Neural cell (in vitro differentiated cells): ENCODE data around the gene EPHX1. TPM values are rescaled to one million over a fixed set of nuclear protein-coding genes. Genes with fewer than 3 reads are reported as not detected.

Experiments
- H2AFZ ChIP-seq: fragments of 200-600, 300-800 bp; sonication (generic), shearing (Covaris generic); 2 replicates; pipeline ENCODE4 v1.6.0; 2014; ENCODE audit warnings: low read depth, mild to moderate bottlenecking, antibody characterized with exemption, low read length, moderate library complexity
- H3F3A ChIP-seq: fragments of 200-600 bp; shearing (Covaris generic); 2 replicates; pipeline ENCODE4 v1.6.1; 2016; ENCODE audit warnings: mild to moderate bottlenecking, moderate library complexity, mixed read lengths, antibody characterized with exemption, low read length; ENCODE audit not compliant: insufficient read depth, poor library complexity, severe bottlenecking
- H3K27ac ChIP-seq: fragments of 200-600, 300-800 bp; sonication (generic), shearing (Covaris generic); 2 replicates; pipeline ENCODE4 v1.5.1; 2014; ENCODE audit warnings: mild to moderate bottlenecking, low read length, moderate library complexity
- H3K27me3 ChIP-seq: fragments of 300-800, 200-600 bp; sonication (generic), shearing (Covaris generic); 2 replicates; pipeline ENCODE4 v1.6.0; 2014; ENCODE audit warnings: mild to moderate bottlenecking, low read depth, low read length, moderate library complexity; ENCODE audit not compliant: insufficient read depth
- H3K36me3 ChIP-seq: fragments of 300-800, 200-600 bp; sonication (generic), shearing (Covaris generic); 2 replicates; pipeline ENCODE4 v1.5.1; 2014; ENCODE audit warnings: mild to moderate bottlenecking, antibody characterized with exemption, low read length, moderate library complexity; ENCODE audit not compliant: insufficient read depth
- H3K4me2 ChIP-seq: fragments of 300-800, 200-600 bp; sonication (generic), shearing (Covaris generic); 2 replicates; pipeline ENCODE4 v1.6.0; 2014; ENCODE audit warnings: mild to moderate bottlenecking, low read length
- H3K4me3 ChIP-seq: fragments of 300-800, 200-600 bp; sonication (generic), shearing (Covaris generic); 2 replicates; pipeline ENCODE4 v1.5.1; 2014; ENCODE audit warnings: mild to moderate bottlenecking, low read length, moderate library complexity
- H3K79me2 ChIP-seq: fragments of 200-600 bp; shearing (Covaris generic); replicated peaks from 2 replicates; pipeline ENCODE4 v1.6.0; 2014; ENCODE audit warnings: mild to moderate bottlenecking, low read length, moderate library complexity; ENCODE audit not compliant: insufficient read depth
- H3K9ac ChIP-seq: fragments of 300-800, 200-600 bp; sonication (generic), shearing (Covaris generic); 2 replicates; pipeline ENCODE4 v1.6.1; 2016; ENCODE audit warnings: mild to moderate bottlenecking, low read length, mixed read lengths
- H3K9me2 ChIP-seq: fragments of 200-600 bp; shearing (Covaris generic); 2 replicates; pipeline ENCODE4 v1.6.1; 2016; ENCODE audit warnings: mild to moderate bottlenecking, low read length, mixed read lengths; ENCODE audit not compliant: insufficient read depth
- H3K9me3 ChIP-seq: fragments of 200-600, 300-800 bp; sonication (generic), shearing (Covaris generic); 2 replicates; pipeline ENCODE4 v1.6.1; 2016; ENCODE audit warnings: mild to moderate bottlenecking, mixed run types, low read length, moderate library complexity, mixed read lengths
- H4K20me1 ChIP-seq: fragments of 200-600 bp; shearing (Covaris generic); 2 replicates; pipeline ENCODE4 v1.6.1; 2016; ENCODE audit warnings: mild to moderate bottlenecking, mixed run types; ENCODE audit not compliant: insufficient read depth
- EZH2 ChIP-seq: fragments of 200-600, 300-800 bp; shearing (Covaris generic), sonication (generic); IDR thresholded peaks from 2 replicates; pipeline ENCODE4 v1.6.1; 2014; ENCODE audit warnings: antibody characterized with exemption, low read length, borderline replicate concordance, mild to moderate bottlenecking; ENCODE audit not compliant: insufficient read depth, poor library complexity, severe bottlenecking
- MXI1 ChIP-seq: fragments of 450-650 bp; conservative IDR thresholded peaks from 2 replicates; pipeline ENCODE4 v1.6.1; 2014; ENCODE audit warnings: antibody characterized with exemption, mild to moderate bottlenecking; ENCODE audit not compliant: poor library complexity, severe bottlenecking
- POLR2AphosphoS5 ChIP-seq: IDR thresholded peaks from 2 replicates; pipeline ENCODE4 v1.6.1; 2012
- RAD21 ChIP-seq: fragments of 450-650 bp; conservative IDR thresholded peaks from 2 replicates; pipeline ENCODE4 v1.6.1; 2014; ENCODE audit warnings: antibody characterized with exemption, mild to moderate bottlenecking, moderate library complexity
- REST ChIP-seq: IDR thresholded peaks from 2 replicates; pipeline ENCODE4 v1.6.1; 2012; ENCODE audit warnings: borderline replicate concordance
- SMC3 ChIP-seq: fragments of 450-650 bp; conservative IDR thresholded peaks from 2 replicates; pipeline ENCODE4 v1.6.1; 2014; ENCODE audit warnings: antibody characterized with exemption, mild to moderate bottlenecking, moderate library complexity; ENCODE audit not compliant: poor library complexity
- TAF1 ChIP-seq: IDR thresholded peaks from 2 replicates; pipeline ENCODE4 v1.6.1; 2012; ENCODE audit warnings: low read depth
- polyA plus RNA-seq: library from polyadenylated mRNA; depleted of rRNA; stranded (reverse); fragments of >200 nt; gene quantifications from 2 replicates; pipeline ENCODE4 v1.2.3, GENCODE V29; 2014

EPHX1 gene
- polyA plus RNA-seq, 1 donor from 2014 or later = 8.7 TPM

DNA sequence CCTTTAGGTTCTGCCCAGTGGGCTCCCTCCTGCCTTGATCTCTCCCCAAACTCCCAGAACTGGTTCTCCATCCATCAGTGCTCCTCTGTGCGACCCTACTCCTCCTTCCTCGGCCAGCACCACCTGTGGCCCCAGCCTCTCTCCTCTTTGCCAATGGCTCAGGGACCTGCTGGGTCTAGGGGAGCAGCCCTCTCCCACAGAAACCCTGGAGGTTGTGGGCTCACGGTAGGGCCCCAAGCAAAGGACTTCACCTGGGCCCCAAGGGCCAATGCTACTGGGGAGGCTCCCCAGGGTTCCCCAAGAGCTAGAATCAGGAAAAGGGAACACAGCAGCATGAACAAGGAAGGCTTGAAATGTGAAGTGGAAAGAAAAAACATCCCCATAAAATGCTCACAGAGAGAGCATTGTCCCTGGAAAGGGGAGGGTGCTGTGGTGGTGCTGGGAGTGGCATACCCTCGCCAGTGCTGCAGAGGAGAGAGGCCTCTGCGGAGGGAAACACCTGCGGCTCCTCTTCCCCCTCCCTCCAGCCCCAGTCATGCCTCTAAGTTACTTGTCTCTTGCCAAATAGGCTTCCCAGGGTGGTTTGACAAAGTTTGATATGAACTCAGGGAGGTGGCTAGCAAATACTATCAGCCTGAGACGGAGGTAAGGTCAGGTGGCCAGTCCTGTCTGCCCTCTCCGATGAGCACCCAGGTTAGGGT, 69.7 kb downstream of the EPHX1 start:
- Histone ChIP-seq H3K9me3 (no peaks in the 10 kb centered on the region), H3K36me3 (no peaks in the 10 kb centered on the region), H4K20me1 (no peaks in the 10 kb centered on the region), H3K4me3 (no peak overlapping the region), H3F3A (no peaks in the 10 kb centered on the region), H3K79me2 (no peaks in the 10 kb centered on the region), H3K4me2 (no peak overlapping the region), H2AFZ (no peak overlapping the region), H3K9ac (no peak overlapping the region), H3K27ac (no peak overlapping the region), H3K27me3 (peaks cover 37% of the 10 kb centered on the region), H3K9me2 (no peaks in the 10 kb centered on the region)
- TF ChIP-seq MXI1 (no peak), POLR2AphosphoS5 (no peak), RAD21 (no peak), TAF1 (no peak), REST (no peak), EZH2 (no peak)

GRCh38 chr1:225880222-225880588, 70.3 kb downstream of the EPHX1 start:
- no peak overlapping the region for H2AFZ ChIP-seq
- no peak overlapping the region for H3K27ac ChIP-seq
- no peaks in the 10 kb centered on the region for H3K36me3 ChIP-seq
- H3K79me2 ChIP-seq = no peaks in the 10 kb centered on the region
- H3K9me2 ChIP-seq = no peaks in the 10 kb centered on the region
- H3K27me3 ChIP-seq = peaks cover 37% of the 10 kb centered on the region
- H4K20me1 ChIP-seq = no peaks in the 10 kb centered on the region
- TF ChIP-seq RAD21 (no peak), REST (no peak), TAF1 (no peak), MXI1 (no peak), SMC3 (no peak)
- no peaks in the 10 kb centered on the region for H3F3A ChIP-seq
- H3K4me3 ChIP-seq = no peak overlapping the region
- no peak overlapping the region for H3K4me2 ChIP-seq
- no peaks in the 10 kb centered on the region for H3K9me3 ChIP-seq
- H3K9ac ChIP-seq = no peak overlapping the region
